SK-N-SH treated with all-trans-retinoic acid at 6 μM for 48 hours (cell line): ENCODE data around the gene SPTSSA.
"Not testable (repeated sequence)": the region's sequence is repeated elsewhere in the genome, so short reads cannot be mapped to it uniquely, and the experiment has no call there.

Experiments used
- ATAC-seq: fragments of 200-7000 bp; cut with Tn5 transposase; 3 replicates; pipeline ENCODE4 v1.9.1; 2020; ENCODE audit warnings: mild to moderate bottlenecking, moderate library complexity
- CSDC2 ChIP-seq: fragments of 250-450 bp; sonication (Bioruptor Pico); IDR thresholded peaks from 2 replicates; pipeline ENCODE4 v1.5.0; 2020; ENCODE audit warnings: mild to moderate bottlenecking, moderate library complexity
- ESRRG ChIP-seq: fragments of 250-450 bp; sonication (Bioruptor Pico); IDR thresholded peaks from 2 replicates; pipeline ENCODE4 v1.6.1; 2021; ENCODE audit warnings: mild to moderate bottlenecking
- GLIS3 ChIP-seq: fragments of 250-450 bp; sonication (Bioruptor Pico); IDR thresholded peaks from 2 replicates; pipeline ENCODE4 v1.5.0; 2020; ENCODE audit warnings: mild to moderate bottlenecking, moderate library complexity
- ISL1 ChIP-seq: fragments of 250-450 bp; sonication (Bioruptor Pico); IDR thresholded peaks from 2 replicates; pipeline ENCODE4 v2.1.2; 2022; ENCODE audit warnings: mild to moderate bottlenecking, moderate library complexity
- OSR1 ChIP-seq: fragments of 250-450 bp; sonication (Bioruptor Pico); IDR thresholded peaks from 2 replicates; pipeline ENCODE4 v1.8.0; 2022; ENCODE audit warnings: moderate library complexity, mild to moderate bottlenecking, inconsistent platforms
- POU6F1 ChIP-seq: fragments of 250-450 bp; sonication (Bioruptor Pico); IDR thresholded peaks from 2 replicates; pipeline ENCODE4 v1.8.0; 2021; ENCODE audit warnings: low read depth, mild to moderate bottlenecking, moderate library complexity, borderline replicate concordance
- PPARA ChIP-seq: fragments of 250-450 bp; sonication (Bioruptor Pico); IDR thresholded peaks from 2 replicates; pipeline ENCODE4 v1.5.0; 2020; ENCODE audit warnings: mild to moderate bottlenecking, borderline replicate concordance
- RARB ChIP-seq: fragments of 250-450 bp; sonication (Bioruptor Pico); IDR thresholded peaks from 2 replicates; pipeline ENCODE4 v1.8.0; 2021; ENCODE audit warnings: mild to moderate bottlenecking, moderate library complexity
- SNAI2 ChIP-seq: fragments of 250-450 bp; sonication (Bioruptor Pico); IDR thresholded peaks from 2 replicates; pipeline ENCODE4 v1.5.0; 2020; ENCODE audit warnings: mild to moderate bottlenecking, moderate library complexity
- TCF4 ChIP-seq: fragments of 250-450 bp; sonication (Bioruptor Pico); IDR thresholded peaks from 2 replicates; pipeline ENCODE4 v1.8.0; 2021; ENCODE audit warnings: mild to moderate bottlenecking, moderate library complexity, borderline replicate concordance
- TOX ChIP-seq: fragments of 250-450 bp; sonication (Bioruptor Pico); IDR thresholded peaks from 2 replicates; pipeline ENCODE4 v1.8.0; 2021; ENCODE audit warnings: mild to moderate bottlenecking, moderate library complexity, borderline replicate concordance
- TSHZ2 ChIP-seq: fragments of 250-450 bp; sonication (Bioruptor Pico); IDR thresholded peaks from 2 replicates; pipeline ENCODE4 v1.5.0; 2020; ENCODE audit warnings: mild to moderate bottlenecking, moderate library complexity
- ZC3H10 ChIP-seq: fragments of 250-450 bp; sonication (Bioruptor Pico); IDR thresholded peaks from 2 replicates; pipeline ENCODE4 v1.5.1; 2021; ENCODE audit warnings: mild to moderate bottlenecking, moderate library complexity
- ZFP3 ChIP-seq: fragments of 250-450 bp; sonication (Bioruptor Pico); IDR thresholded peaks from 2 replicates; pipeline ENCODE4 v1.5.0; 2020; ENCODE audit warnings: mild to moderate bottlenecking, moderate library complexity
- ZFP30 ChIP-seq: fragments of 450-650 bp; formaldehyde crosslinking; IDR thresholded peaks from 2 replicates; pipeline ENCODE4 v1.5.0; 2022; ENCODE audit warnings: mild to moderate bottlenecking, moderate library complexity
- ZNF565 ChIP-seq: fragments of 450-650 bp; formaldehyde crosslinking; conservative IDR thresholded peaks from 2 replicates; pipeline ENCODE4 v1.5.0; 2020; ENCODE audit warnings: low read depth, mild to moderate bottlenecking, moderate library complexity
- ZNF70 ChIP-seq: fragments of 450-650 bp; formaldehyde crosslinking; IDR thresholded peaks from 2 replicates; pipeline ENCODE4 v1.5.0; 2020; ENCODE audit warnings: mild to moderate bottlenecking, moderate library complexity
- ZNF8 ChIP-seq: fragments of 450-650 bp; formaldehyde crosslinking; IDR thresholded peaks from 2 replicates; pipeline ENCODE4 v1.5.0; 2020; ENCODE audit warnings: mild to moderate bottlenecking, moderate library complexity
- TF ChIP-seq, protein P1 (sequence below): fragments of 250-450 bp; sonication (Bioruptor Pico); IDR thresholded peaks from 2 replicates; pipeline ENCODE4 v1.8.0; 2020; ENCODE audit warnings: mild to moderate bottlenecking, moderate library complexity, borderline replicate concordance
- TF ChIP-seq, protein P2 (sequence below): fragments of 250-450 bp; sonication (Bioruptor Pico); IDR thresholded peaks from 2 replicates; pipeline ENCODE4 v1.5.1; 2021; ENCODE audit warnings: mild to moderate bottlenecking, moderate library complexity

Gene SPTSSA, protein sequence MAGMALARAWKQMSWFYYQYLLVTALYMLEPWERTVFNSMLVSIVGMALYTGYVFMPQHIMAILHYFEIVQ

DNA sequence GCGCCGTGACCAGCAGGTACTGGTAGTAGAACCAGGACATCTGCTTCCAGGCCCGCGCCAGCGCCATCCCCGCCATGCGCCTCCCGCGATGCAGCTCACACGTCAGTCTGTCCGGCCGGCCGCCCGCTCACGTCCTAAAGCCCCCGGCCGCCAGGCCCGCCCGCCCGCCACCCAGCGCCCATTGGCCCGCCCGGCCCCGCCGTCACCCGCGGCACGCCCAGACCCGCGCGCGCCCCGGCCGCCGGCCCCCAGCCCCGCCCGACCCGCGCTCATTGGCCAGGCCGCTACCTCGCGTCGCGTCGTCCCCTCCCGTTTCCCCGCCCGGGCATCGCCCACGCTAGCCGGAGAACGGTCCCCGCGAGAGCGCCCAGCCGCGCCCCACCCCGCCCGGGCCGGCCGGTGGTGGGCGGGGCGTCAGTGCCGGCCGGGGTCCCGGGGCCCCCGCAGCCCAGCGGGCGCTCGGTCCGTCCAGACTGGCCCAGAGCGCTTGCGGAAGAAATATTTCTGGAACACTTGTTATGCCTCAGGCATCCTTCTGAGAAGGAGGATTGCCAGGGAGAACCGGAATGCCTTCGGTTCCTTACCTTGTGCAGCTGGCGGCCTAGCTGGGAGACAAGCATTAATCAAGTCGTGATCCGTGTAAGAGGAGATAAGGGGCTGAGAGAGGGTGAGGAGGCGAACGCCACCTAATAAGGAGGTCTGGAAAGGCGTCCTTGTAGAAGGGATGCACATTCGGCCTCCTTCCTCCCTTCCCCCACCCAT, at the start of gene SPTSSA:
Gene SPTSSA (minus strand): TSS at position 109 of the 762 bp plus-strand sequence. CDS start 33 bp downstream, at position 76.
- TF ChIP-seq, protein P1, sequence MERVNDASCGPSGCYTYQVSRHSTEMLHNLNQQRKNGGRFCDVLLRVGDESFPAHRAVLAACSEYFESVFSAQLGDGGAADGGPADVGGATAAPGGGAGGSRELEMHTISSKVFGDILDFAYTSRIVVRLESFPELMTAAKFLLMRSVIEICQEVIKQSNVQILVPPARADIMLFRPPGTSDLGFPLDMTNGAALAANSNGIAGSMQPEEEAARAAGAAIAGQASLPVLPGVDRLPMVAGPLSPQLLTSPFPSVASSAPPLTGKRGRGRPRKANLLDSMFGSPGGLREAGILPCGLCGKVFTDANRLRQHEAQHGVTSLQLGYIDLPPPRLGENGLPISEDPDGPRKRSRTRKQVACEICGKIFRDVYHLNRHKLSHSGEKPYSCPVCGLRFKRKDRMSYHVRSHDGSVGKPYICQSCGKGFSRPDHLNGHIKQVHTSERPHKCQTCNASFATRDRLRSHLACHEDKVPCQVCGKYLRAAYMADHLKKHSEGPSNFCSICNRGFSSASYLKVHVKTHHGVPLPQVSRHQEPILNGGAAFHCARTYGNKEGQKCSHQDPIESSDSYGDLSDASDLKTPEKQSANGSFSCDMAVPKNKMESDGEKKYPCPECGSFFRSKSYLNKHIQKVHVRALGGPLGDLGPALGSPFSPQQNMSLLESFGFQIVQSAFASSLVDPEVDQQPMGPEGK (CRISPR knock-in tag) = no peak
- no peak for TF ChIP-seq CSDC2
- TF ChIP-seq ZNF8 = no peak
- TF ChIP-seq RARB (CRISPR knock-in tag) = no peak
- no peak for TF ChIP-seq PPARA (CRISPR knock-in tag)
- no peak for TF ChIP-seq SNAI2
- TF ChIP-seq ZNF565 (CRISPR knock-in tag) = no peak
- TF ChIP-seq ZNF70 (CRISPR knock-in tag) = no peak
- no peak for TF ChIP-seq ESRRG
- peak; percentile 90 for ATAC-seq

GRCh38 chr14:34507884-34508283, 45.8 kb upstream of the SPTSSA start:
- ATAC-seq = no peak
- no peak for TF ChIP-seq TCF4 (CRISPR knock-in tag)

- no peak for ATAC-seq
- TF ChIP-seq ZFP30 (CRISPR knock-in tag) (no peak), ISL1 (no peak), ZC3H10 (CRISPR knock-in tag) (no peak), ESRRG (no peak), POU6F1 (CRISPR knock-in tag) (no peak), PPARA (CRISPR knock-in tag) (no peak), RARB (CRISPR knock-in tag) (no peak), TCF4 (CRISPR knock-in tag) (no peak), ZNF8 (no peak), TOX (CRISPR knock-in tag) (no peak), ZFP3 (CRISPR knock-in tag) (no peak), ZNF565 (CRISPR knock-in tag) (no peak), OSR1 (CRISPR knock-in tag) (no peak), GLIS3 (CRISPR knock-in tag) (no peak), TSHZ2 (CRISPR knock-in tag) (no peak), SNAI2 (no peak), CSDC2 (no peak)
- TF ChIP-seq, protein P2, sequence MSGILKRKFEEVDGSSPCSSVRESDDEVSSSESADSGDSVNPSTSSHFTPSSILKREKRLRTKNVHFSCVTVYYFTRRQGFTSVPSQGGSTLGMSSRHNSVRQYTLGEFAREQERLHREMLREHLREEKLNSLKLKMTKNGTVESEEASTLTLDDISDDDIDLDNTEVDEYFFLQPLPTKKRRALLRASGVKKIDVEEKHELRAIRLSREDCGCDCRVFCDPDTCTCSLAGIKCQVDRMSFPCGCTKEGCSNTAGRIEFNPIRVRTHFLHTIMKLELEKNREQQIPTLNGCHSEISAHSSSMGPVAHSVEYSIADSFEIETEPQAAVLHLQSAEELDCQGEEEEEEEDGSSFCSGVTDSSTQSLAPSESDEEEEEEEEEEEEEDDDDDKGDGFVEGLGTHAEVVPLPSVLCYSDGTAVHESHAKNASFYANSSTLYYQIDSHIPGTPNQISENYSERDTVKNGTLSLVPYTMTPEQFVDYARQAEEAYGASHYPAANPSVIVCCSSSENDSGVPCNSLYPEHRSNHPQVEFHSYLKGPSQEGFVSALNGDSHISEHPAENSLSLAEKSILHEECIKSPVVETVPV (CRISPR knock-in tag) = no peak
- TF ChIP-seq, protein P1 (CRISPR knock-in tag) = no peak
- TF ChIP-seq, all 23 proteins: peak for 0
Measured at GRCh38 chr14:34507459-34507858, 45.4 kb upstream of the SPTSSA start.

DNA sequence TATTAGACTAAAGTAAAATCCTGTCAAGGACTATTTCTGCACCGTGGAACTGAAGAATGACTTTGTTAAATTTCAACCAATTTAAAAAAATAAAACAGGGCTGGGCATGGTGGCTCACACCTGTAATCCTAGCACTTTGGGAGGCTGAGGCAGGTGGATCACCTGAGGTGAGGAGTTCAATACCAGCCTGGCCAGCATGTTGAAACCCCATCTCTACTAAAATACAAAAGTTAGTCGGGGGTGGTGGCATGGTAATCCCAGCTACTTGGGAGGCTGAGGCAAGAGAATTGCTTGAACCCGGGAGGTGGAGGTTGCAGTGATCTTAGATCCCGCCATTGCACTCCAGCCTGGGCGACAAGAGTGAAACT, 43.1 kb upstream of the SPTSSA start:
- ATAC-seq = not testable (repeated sequence)

- not testable (repeated sequence) for ATAC-seq
Measured at GRCh38 chr14:34504027-34504426, 42.0 kb upstream of the SPTSSA start.
